Endothelial cell (in vitro differentiated cells): ENCODE measurements around the gene NTM. TPM values are rescaled to one million over a fixed set of nuclear protein-coding genes. Genes with fewer than 3 reads are reported as not detected.

ENCODE experiments used
- DNase-seq: peaks from one replicate; pipeline ENCODE4 v3.0.0; 2021; ENCODE audit warnings: low spot score
- H3K27ac Mint-ChIP-seq: one replicate; pipeline ENCODE4 v1.8.0; 2021; ENCODE audit warnings: mixed read lengths, inconsistent platforms; ENCODE audit not compliant: unreplicated experiment
- H3K27me3 Mint-ChIP-seq: one replicate; pipeline ENCODE4 v1.8.0; 2021; ENCODE audit warnings: mild to moderate bottlenecking, moderate library complexity, mixed read lengths, inconsistent platforms; ENCODE audit not compliant: unreplicated experiment
- H3K36me3 Mint-ChIP-seq: one replicate; pipeline ENCODE4 v1.8.0; 2021; ENCODE audit warnings: mild to moderate bottlenecking, low read depth, mixed read lengths, inconsistent platforms; ENCODE audit not compliant: unreplicated experiment
- H3K4me1 Mint-ChIP-seq: one replicate; pipeline ENCODE4 v1.8.0; 2021; ENCODE audit warnings: mild to moderate bottlenecking, mixed read lengths, inconsistent platforms; ENCODE audit not compliant: unreplicated experiment
- H3K4me3 Mint-ChIP-seq: one replicate; pipeline ENCODE4 v1.8.0; 2021; ENCODE audit warnings: mild to moderate bottlenecking, mixed read lengths, inconsistent platforms; ENCODE audit not compliant: unreplicated experiment
- H3K9me3 Mint-ChIP-seq: one replicate; pipeline ENCODE4 v1.8.0; 2021; ENCODE audit warnings: mixed read lengths, inconsistent platforms; ENCODE audit not compliant: unreplicated experiment
- total RNA-seq: library from RNA; stranded (reverse); fragmentation: NEBNext Ultra II Directional; extraction: Animal tissue kit (Norgen Biotek cat#: 25700); gene quantifications from one replicate; pipeline ENCODE4 v1.2.1, GENCODE V29; 2021; ENCODE audit not compliant: unreplicated experiment
- TF ChIP-seq, protein P1 (sequence below): fragments of 200-600 bp; sonication (generic); IDR thresholded peaks from one replicate; pipeline ENCODE4 v1.5.0; 2021; ENCODE audit warnings: antibody characterized with exemption; ENCODE audit not compliant: unreplicated experiment

NTM gene
- total RNA-seq, 1 donor from 2014 or later: 3.6 TPM

DNA sequence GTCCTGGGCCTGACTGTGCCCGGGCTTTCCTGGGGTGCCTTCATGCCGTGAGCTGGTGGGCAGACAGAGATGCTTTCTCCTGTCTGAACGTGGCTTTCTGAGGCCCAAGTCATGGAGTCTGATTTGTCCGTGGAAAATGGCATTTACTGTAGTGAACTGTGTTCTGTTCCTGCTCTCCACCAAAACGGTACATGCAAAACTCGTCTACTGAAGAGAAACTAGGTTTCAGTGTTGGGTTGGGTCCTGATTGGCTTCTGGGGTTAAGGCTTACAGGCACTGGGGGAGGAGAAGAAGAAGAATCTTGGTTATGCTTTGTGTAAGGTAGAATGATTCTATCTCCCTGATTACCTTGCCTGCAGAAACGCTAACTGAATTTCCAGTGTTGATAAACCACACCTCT, 541.7 kb downstream of the NTM start:
- no peak for DNase-seq
- Mint-ChIP-seq H3K9me3 (no peaks in the 10 kb centered on the region), H3K4me1 (peaks cover 6% of the 10 kb centered on the region), H3K27me3 (peaks cover 3% of the 10 kb centered on the region), H3K27ac (peak overlapping the region; percentile 26), H3K4me3 (no peak overlapping the region), H3K36me3 (no peaks in the 10 kb centered on the region)
- TF ChIP-seq, protein P1, sequence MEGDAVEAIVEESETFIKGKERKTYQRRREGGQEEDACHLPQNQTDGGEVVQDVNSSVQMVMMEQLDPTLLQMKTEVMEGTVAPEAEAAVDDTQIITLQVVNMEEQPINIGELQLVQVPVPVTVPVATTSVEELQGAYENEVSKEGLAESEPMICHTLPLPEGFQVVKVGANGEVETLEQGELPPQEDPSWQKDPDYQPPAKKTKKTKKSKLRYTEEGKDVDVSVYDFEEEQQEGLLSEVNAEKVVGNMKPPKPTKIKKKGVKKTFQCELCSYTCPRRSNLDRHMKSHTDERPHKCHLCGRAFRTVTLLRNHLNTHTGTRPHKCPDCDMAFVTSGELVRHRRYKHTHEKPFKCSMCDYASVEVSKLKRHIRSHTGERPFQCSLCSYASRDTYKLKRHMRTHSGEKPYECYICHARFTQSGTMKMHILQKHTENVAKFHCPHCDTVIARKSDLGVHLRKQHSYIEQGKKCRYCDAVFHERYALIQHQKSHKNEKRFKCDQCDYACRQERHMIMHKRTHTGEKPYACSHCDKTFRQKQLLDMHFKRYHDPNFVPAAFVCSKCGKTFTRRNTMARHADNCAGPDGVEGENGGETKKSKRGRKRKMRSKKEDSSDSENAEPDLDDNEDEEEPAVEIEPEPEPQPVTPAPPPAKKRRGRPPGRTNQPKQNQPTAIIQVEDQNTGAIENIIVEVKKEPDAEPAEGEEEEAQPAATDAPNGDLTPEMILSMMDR: no peak

DNA sequence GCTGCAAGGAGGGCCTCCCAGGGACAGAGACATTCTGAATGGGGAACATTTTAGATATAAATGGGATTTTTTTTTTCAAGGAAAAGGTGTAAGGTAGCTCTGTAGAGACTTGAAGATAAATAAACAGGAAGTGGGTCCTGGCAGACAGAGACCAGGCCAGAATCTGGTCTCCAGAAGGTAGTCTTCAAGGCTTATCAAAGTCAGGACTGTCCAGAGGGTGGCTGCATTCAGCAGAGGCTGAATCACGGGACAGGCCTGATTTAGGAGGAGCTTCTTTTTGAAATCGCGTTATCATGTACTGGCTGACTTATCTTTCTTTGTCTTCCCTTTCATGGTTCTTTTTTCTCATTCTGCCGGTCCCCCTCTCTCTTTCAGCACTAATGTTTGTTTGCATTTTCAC, 542.9 kb downstream of the NTM start:
- Mint-ChIP-seq H3K9me3 (no peaks in the 10 kb centered on the region), H3K4me3 (no peak overlapping the region), H3K36me3 (no peaks in the 10 kb centered on the region), H3K4me1 (peaks cover 6% of the 10 kb centered on the region), H3K27me3 (peaks cover 3% of the 10 kb centered on the region), H3K27ac (no peak overlapping the region)
- TF ChIP-seq, protein P1: no peak
- no peak for DNase-seq

DNA sequence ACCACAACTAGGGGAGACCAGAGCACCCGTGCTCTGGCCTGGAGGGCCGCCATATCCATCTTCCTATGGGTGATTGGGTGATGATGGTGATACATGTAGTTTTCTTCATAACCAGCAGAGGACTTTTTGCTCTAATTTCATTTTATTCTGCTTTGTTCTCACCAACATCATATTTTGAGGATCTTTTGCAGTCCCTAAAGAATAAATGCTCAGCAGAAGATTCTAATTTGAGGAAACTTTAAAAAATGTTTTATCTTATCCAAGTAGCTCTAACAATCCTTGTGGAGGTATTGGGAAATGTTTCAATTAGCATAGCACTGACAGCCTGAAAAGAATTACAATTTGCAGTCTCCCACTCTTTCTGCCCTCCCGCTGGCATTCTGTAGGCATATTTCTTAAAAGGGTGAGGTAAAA, 544.0 kb downstream of the NTM start:
- Mint-ChIP-seq H3K36me3 (no peaks in the 10 kb centered on the region), H3K4me3 (no peak overlapping the region), H3K9me3 (no peaks in the 10 kb centered on the region), H3K27ac (no peak overlapping the region), H3K4me1 (peaks cover 6% of the 10 kb centered on the region), H3K27me3 (peaks cover 3% of the 10 kb centered on the region)
- TF ChIP-seq, protein P1: peak; percentile 58
- DNase-seq: no peak

DNA sequence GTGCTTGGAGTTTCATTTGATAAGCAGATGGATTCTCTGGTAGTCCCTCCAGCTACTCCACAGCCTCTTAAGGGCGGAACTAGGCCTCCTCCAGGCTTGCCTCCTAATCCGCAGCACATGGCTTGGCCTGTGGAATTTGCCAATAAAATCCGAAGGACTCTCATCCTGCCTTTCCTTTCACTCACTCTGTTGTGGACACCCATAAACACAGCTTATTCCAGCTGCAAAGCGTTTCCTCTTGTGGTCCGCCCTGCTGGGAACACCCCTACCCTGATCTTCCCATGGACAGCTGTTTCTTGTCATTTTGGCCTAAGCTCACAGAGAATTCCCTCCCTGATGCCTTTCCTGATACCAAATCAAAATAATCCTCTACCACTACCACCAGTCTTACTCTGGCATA, 546.2 kb downstream of the NTM start:
- TF ChIP-seq, protein P1: no peak
- H3K4me3 Mint-ChIP-seq: no peak overlapping the region
- H3K9me3 Mint-ChIP-seq: no peaks in the 10 kb centered on the region
- no peak for DNase-seq
- H3K36me3 Mint-ChIP-seq: no peaks in the 10 kb centered on the region
- peaks cover 2% of the 10 kb centered on the region for H3K4me1 Mint-ChIP-seq
- H3K27me3 Mint-ChIP-seq: no peaks in the 10 kb centered on the region
- no peak overlapping the region for H3K27ac Mint-ChIP-seq

DNA sequence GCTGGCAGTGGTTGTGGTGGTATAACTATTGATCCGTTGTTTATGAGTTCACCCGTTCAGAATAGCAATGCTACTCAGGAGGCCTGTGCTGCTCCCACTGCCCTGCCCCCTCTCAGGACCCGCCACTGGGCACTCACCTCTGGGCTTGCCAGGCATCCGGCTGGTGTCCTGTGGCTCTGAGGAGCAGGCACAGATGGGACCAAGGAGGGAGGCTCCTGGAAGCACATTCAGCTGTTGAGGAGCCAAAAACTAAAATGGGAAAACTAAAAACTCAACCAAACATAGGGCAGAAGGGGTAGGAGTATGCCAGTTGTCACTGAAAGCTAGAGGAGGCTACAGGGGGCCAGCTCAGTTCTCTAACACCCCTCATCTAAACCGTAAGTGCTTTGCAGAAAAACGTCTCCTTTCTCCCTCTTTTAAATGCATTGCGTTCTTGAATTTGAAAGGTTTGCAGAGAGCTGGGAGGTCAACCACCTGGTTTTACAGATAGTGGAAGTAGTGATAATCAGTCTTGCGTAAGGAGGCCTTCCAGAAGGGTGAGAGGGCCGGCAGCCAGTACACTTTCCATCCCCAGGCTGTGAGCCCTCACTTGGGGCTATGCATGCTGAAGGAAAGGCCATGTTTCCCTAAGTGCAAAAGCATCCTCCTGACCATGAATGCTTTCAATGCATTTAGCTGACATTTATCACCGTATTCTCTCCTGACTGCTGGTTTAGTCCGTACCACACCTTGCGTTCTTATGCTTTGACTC, 547.4 kb downstream of the NTM start:
- Mint-ChIP-seq H3K4me1 (peaks cover 2% of the 10 kb centered on the region), H3K4me3 (no peak overlapping the region), H3K27ac (no peak overlapping the region), H3K9me3 (no peaks in the 10 kb centered on the region), H3K36me3 (no peaks in the 10 kb centered on the region), H3K27me3 (no peaks in the 10 kb centered on the region)
- TF ChIP-seq, protein P1: no peak
- DNase-seq: no peak
